GM23338 (cell line): ENCODE results near the gene CACNG1.

Source experiments
- CREB1 ChIP-seq: fragments of 250-450 bp; sonication (Bioruptor Pico); IDR thresholded peaks from 2 replicates; pipeline ENCODE4 v1.5.0; 2020; ENCODE audit warnings: low read depth, mild to moderate bottlenecking, moderate library complexity
- EZH2 ChIP-seq: fragments of 200-600 bp; sonication (generic); IDR thresholded peaks from one replicate; pipeline ENCODE4 v1.8.0; 2017; ENCODE audit warnings: antibody characterized with exemption, mild to moderate bottlenecking, low read depth; ENCODE audit not compliant: unreplicated experiment
- EZH2phosphoT487 ChIP-seq: fragments of 200-600 bp; sonication (generic); IDR thresholded peaks from one replicate; pipeline ENCODE4 v1.8.1; 2018; ENCODE audit warnings: antibody characterized with exemption; ENCODE audit not compliant: unreplicated experiment
- JUNB ChIP-seq: IDR thresholded peaks from one replicate; pipeline ENCODE4 v1.6.1; 2016; ENCODE audit warnings: antibody characterized with exemption; ENCODE audit not compliant: unreplicated experiment
- POLR2AphosphoS5 ChIP-seq: IDR thresholded peaks from 2 replicates; pipeline ENCODE4 v1.6.1; 2016; ENCODE audit warnings: antibody characterized with exemption, low read depth
- ZNF114 ChIP-seq: fragments of 250-450 bp; sonication (Bioruptor Pico); IDR thresholded peaks from 2 replicates; pipeline ENCODE4 v1.5.0; 2020; ENCODE audit warnings: mild to moderate bottlenecking, moderate library complexity
- TF ChIP-seq, protein P1 (sequence below), 2 experiments: fragments of 200-600 bp in 1 of 2; sonication (generic) in 1 of 2; conservative IDR thresholded peaks; 2 replicates each; pipeline versions ENCODE4 v1.5.1 to v1.6.1; 2016 to 2017; ENCODE audit warnings: antibody characterized with exemption in 2 of 2, low read depth in 2 of 2, mild to moderate bottlenecking in 2 of 2, moderate library complexity in 1 of 2
- TF ChIP-seq, protein P2 (sequence below): fragments of 250-450 bp; sonication (Bioruptor Pico); IDR thresholded peaks from 2 replicates; pipeline ENCODE4 v1.5.0; 2020; ENCODE audit warnings: mild to moderate bottlenecking, moderate library complexity
- TF ChIP-seq, protein P3 (sequence below): IDR thresholded peaks from one replicate; pipeline ENCODE4 v1.6.1; 2018; ENCODE audit warnings: antibody characterized with exemption; ENCODE audit not compliant: unreplicated experiment
- TF ChIP-seq, protein P4 (sequence below): IDR thresholded peaks from 2 replicates; pipeline ENCODE4 v1.6.1; 2016; ENCODE audit warnings: antibody characterized with exemption

DNA sequence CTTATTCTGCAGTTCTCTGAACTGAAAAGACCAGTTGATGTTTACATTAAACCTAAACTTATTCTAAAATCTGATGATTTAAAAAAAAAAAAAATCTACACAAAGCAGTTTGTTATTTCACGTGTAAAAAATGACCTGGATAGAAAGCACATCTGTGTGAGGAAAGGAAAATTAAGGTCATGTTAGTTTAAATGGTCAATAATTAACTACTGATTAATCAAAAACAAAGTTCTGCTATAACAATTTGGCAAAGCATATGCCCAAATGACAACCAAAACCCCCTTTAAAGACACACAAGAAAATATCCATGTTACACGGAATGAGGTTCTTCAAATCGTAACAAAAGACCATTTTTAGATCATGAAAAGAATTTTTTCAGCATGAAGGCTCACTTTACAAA is 30.4 kb downstream of the CACNG1 start:
- TF ChIP-seq, protein P1, sequence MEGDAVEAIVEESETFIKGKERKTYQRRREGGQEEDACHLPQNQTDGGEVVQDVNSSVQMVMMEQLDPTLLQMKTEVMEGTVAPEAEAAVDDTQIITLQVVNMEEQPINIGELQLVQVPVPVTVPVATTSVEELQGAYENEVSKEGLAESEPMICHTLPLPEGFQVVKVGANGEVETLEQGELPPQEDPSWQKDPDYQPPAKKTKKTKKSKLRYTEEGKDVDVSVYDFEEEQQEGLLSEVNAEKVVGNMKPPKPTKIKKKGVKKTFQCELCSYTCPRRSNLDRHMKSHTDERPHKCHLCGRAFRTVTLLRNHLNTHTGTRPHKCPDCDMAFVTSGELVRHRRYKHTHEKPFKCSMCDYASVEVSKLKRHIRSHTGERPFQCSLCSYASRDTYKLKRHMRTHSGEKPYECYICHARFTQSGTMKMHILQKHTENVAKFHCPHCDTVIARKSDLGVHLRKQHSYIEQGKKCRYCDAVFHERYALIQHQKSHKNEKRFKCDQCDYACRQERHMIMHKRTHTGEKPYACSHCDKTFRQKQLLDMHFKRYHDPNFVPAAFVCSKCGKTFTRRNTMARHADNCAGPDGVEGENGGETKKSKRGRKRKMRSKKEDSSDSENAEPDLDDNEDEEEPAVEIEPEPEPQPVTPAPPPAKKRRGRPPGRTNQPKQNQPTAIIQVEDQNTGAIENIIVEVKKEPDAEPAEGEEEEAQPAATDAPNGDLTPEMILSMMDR (conservative IDR thresholded peaks at IDR 0.05; ENCODE audit: low read depth in 2 of 2), result no peak
- TF ChIP-seq EZH2, result no peak
- TF ChIP-seq, protein P2, sequence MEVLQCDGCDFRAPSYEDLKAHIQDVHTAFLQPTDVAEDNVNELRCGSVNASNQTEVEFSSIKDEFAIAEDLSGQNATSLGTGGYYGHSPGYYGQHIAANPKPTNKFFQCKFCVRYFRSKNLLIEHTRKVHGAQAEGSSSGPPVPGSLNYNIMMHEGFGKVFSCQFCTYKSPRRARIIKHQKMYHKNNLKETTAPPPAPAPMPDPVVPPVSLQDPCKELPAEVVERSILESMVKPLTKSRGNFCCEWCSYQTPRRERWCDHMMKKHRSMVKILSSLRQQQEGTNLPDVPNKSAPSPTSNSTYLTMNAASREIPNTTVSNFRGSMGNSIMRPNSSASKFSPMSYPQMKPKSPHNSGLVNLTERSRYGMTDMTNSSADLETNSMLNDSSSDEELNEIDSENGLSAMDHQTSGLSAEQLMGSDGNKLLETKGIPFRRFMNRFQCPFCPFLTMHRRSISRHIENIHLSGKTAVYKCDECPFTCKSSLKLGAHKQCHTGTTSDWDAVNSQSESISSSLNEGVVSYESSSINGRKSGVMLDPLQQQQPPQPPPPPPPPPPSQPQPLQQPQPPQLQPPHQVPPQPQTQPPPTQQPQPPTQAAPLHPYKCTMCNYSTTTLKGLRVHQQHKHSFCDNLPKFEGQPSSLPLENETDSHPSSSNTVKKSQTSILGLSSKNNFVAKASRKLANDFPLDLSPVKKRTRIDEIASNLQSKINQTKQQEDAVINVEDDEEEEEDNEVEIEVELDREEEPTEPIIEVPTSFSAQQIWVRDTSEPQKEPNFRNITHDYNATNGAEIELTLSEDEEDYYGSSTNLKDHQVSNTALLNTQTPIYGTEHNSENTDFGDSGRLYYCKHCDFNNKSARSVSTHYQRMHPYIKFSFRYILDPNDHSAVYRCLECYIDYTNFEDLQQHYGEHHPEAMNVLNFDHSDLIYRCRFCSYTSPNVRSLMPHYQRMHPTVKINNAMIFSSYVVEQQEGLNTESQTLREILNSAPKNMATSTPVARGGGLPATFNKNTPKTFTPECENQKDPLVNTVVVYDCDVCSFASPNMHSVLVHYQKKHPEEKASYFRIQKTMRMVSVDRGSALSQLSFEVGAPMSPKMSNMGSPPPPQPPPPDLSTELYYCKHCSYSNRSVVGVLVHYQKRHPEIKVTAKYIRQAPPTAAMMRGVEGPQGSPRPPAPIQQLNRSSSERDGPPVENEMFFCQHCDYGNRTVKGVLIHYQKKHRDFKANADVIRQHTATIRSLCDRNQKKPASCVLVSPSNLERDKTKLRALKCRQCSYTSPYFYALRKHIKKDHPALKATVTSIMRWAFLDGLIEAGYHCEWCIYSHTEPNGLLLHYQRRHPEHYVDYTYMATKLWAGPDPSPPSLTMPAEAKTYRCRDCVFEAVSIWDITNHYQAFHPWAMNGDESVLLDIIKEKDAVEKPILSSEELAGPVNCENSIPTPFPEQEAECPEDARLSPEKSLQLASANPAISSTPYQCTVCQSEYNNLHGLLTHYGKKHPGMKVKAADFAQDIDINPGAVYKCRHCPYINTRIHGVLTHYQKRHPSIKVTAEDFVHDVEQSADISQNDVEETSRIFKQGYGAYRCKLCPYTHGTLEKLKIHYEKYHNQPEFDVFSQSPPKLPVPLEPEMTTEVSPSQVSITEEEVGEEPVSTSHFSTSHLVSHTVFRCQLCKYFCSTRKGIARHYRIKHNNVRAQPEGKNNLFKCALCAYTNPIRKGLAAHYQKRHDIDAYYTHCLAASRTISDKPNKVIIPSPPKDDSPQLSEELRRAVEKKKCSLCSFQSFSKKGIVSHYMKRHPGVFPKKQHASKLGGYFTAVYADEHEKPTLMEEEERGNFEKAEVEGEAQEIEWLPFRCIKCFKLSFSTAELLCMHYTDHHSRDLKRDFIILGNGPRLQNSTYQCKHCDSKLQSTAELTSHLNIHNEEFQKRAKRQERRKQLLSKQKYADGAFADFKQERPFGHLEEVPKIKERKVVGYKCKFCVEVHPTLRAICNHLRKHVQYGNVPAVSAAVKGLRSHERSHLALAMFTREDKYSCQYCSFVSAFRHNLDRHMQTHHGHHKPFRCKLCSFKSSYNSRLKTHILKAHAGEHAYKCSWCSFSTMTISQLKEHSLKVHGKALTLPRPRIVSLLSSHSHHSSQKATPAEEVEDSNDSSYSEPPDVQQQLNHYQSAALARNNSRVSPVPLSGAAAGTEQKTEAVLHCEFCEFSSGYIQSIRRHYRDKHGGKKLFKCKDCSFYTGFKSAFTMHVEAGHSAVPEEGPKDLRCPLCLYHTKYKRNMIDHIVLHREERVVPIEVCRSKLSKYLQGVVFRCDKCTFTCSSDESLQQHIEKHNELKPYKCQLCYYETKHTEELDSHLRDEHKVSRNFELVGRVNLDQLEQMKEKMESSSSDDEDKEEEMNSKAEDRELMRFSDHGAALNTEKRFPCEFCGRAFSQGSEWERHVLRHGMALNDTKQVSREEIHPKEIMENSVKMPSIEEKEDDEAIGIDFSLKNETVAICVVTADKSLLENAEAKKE (CRISPR knock-in tag), result no peak
- TF ChIP-seq, protein P3, sequence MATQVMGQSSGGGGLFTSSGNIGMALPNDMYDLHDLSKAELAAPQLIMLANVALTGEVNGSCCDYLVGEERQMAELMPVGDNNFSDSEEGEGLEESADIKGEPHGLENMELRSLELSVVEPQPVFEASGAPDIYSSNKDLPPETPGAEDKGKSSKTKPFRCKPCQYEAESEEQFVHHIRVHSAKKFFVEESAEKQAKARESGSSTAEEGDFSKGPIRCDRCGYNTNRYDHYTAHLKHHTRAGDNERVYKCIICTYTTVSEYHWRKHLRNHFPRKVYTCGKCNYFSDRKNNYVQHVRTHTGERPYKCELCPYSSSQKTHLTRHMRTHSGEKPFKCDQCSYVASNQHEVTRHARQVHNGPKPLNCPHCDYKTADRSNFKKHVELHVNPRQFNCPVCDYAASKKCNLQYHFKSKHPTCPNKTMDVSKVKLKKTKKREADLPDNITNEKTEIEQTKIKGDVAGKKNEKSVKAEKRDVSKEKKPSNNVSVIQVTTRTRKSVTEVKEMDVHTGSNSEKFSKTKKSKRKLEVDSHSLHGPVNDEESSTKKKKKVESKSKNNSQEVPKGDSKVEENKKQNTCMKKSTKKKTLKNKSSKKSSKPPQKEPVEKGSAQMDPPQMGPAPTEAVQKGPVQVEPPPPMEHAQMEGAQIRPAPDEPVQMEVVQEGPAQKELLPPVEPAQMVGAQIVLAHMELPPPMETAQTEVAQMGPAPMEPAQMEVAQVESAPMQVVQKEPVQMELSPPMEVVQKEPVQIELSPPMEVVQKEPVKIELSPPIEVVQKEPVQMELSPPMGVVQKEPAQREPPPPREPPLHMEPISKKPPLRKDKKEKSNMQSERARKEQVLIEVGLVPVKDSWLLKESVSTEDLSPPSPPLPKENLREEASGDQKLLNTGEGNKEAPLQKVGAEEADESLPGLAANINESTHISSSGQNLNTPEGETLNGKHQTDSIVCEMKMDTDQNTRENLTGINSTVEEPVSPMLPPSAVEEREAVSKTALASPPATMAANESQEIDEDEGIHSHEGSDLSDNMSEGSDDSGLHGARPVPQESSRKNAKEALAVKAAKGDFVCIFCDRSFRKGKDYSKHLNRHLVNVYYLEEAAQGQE, result no peak
- no peak for TF ChIP-seq ZNF114 (CRISPR knock-in tag)
- no peak for TF ChIP-seq POLR2AphosphoS5
- TF ChIP-seq EZH2phosphoT487, result no peak
- TF ChIP-seq JUNB, result no peak
- TF ChIP-seq, protein P4, sequence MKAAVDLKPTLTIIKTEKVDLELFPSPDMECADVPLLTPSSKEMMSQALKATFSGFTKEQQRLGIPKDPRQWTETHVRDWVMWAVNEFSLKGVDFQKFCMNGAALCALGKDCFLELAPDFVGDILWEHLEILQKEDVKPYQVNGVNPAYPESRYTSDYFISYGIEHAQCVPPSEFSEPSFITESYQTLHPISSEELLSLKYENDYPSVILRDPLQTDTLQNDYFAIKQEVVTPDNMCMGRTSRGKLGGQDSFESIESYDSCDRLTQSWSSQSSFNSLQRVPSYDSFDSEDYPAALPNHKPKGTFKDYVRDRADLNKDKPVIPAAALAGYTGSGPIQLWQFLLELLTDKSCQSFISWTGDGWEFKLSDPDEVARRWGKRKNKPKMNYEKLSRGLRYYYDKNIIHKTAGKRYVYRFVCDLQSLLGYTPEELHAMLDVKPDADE, result no peak
- no peak for TF ChIP-seq CREB1 (CRISPR knock-in tag)
